Subcutaneous adipose tissue (tissue), 4 donors: ENCODE results near the gene LMF2. TPM values are rescaled to one million over a fixed set of nuclear protein-coding genes. Genes with fewer than 3 reads are reported as not detected.

Experiments
- CTCF ChIP-seq: fragments of 450-650 bp; IDR thresholded peaks from one replicate; pipeline ENCODE4 v1.5.1; 2016; ENCODE audit warnings: low read depth, mild to moderate bottlenecking, control low read depth, antibody characterized with exemption, moderate library complexity
- total RNA-seq, 4 donors: library from RNA; depleted of rRNA; stranded (reverse); fragments of >200 nt; gene quantifications; one replicate each; pipeline ENCODE4 v1.1.0, GENCODE V29; 2016

The LMF2 gene
- total RNA-seq, 4 donors from 2014 or later = 24.1 to 76.3 (median 37.0) TPM

DNA sequence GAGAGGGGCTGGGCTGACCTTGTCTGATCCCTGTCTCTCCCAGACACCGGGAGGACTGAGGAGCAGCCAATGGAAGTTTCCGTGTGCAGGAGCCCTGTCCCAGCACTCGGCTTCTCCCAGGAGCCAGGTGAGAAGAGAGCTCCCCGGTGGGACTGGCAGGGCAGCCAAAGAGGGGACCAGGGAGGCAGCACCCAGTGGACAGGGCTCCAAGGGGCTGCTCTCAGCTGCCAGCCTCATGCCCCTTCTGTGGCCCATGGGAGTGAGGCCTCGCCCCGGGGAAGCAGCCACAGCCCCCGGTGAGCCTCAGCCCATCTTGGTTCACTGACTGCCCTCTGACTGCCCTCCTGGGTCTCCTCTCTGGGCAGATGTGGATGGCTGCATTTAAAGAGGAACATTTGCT, 11.1 kb upstream of the LMF2 start:
- TF ChIP-seq CTCF = no peak

- TF ChIP-seq CTCF = no peak
These were observed 10.2 kb upstream of the LMF2 start for GRCh38 chr22:50517495-50518260.

DNA sequence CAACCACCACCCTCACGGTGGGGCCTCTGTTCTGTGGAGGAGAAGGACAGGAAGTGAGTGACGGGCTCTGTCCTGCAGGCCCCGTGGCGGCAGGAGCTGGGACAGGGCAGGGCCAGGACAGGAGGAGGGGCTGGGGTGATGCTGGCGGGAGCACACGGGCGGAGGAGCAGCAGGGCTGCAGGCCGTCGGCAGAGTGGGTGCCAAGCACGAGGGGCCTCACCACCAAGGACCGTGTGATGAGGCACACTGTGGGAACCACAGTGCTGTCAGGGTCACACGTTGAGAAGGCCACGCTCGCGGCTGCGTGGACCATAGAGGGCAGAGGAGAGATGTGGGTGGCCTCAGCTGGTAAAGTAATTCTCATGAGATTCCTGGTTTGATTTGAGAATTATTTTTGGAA, 9.4 kb upstream of the LMF2 start:
- TF ChIP-seq CTCF = no peak

DNA sequence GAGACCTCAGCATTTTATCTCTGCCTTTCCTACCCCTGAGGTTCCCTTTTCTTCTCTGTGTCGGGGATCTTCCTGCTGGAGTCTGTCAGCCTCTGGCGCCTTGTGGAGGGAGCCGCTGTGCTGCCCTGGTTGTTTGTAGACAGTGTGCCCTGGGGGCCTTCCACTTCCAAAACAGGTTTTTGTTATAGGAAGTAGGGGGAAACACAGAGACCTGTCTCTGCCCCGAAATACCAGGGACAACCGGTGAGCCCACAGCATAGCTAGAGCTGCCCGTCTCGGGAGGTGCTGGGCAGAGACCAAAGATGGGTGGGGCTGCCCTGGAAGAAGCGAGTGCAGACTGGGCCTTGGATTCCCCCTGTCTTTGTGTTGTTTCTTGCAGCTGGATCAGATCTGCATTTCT, 8.6 kb upstream of the LMF2 start:
- no peak for TF ChIP-seq CTCF

GRCh38 chr22:50513175-50513574, 5.7 kb upstream of the LMF2 start:
- no peak for TF ChIP-seq CTCF

- TF ChIP-seq CTCF = no peak
These were observed 1.4 kb upstream of the LMF2 start for GRCh38 chr22:50508897-50509296.

DNA sequence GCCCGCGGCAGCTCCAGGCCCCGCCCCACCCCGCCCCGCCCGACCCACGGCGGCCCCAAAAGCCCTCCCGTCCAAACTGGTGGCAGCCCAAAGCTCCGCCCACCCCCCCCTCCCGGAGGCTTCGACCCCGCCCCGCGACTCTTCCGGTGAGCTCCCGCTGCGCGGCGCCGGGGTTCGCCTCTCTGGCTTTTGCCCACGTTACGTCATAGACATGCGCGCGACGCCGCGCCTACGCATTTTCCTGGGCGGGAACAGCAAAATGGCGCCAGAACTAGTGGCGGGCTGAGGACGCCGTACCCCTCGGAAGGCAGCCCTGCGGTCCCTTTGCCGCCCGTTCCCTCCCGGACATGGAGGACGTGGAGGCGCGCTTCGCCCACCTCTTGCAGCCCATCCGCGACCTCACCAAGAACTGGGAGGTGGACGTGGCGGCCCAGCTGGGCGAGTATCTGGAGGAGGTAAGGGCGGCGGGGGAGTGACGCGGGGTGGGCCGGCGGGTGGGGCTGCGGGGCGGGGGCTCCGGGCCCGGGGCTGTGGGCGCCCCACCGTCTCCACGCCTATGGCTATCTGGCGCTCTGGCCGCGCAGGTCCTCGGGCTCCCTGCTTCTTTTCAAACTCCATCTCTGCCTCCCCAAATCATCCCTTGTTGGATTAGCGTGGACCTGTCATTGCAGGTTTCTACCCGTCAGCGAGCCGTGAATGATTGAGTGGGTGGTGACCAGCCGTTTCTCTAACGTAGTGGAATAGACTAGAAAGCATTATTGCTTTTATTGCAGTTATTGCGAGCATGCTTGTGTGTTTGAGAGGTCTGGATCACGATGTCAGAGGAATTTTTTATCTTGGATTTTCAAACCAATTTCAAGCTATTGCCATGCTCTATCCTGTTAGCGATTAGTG, 736 bp upstream of the LMF2 start, which contains the start of gene NCAPH2:
Gene NCAPH2 (plus strand): TSS at position 234 of the 894 bp plus-strand sequence. CDS start 114 bp downstream, at position 348.
- TF ChIP-seq CTCF = no peak
